PFSK-1 (cell line): ENCODE results near the gene DMRTA2.

Experiments
- FOXP2 ChIP-seq: optimal IDR thresholded peaks from 2 replicates; pipeline ENCODE3; 2011; ENCODE audit warnings: borderline replicate concordance, control low read depth, inconsistent platforms; ENCODE audit not compliant: insufficient read depth; ENCODE audit errors: extremely low read length, extremely low read depth
- POLR2AphosphoS5 ChIP-seq: IDR thresholded peaks from 2 replicates; pipeline ENCODE4 v1.6.1; 2012; ENCODE audit warnings: low read depth, mild to moderate bottlenecking, control low read depth, low read length, moderate library complexity
- REST ChIP-seq, 2 experiments: IDR thresholded peaks; 2 replicates each; pipeline versions ENCODE4 v1.6.1 to v1.8.0; 2011 to 2012; ENCODE audit warnings: low read depth in 2 of 2, low read length in 2 of 2, control low read depth in 1 of 2, inconsistent platforms in 1 of 2, mild to moderate bottlenecking in 1 of 2, moderate library complexity in 1 of 2; ENCODE audit not compliant: insufficient read depth in 1 of 2
- SIN3A ChIP-seq: IDR thresholded peaks from 2 replicates; pipeline ENCODE4 v1.6.1; 2012; ENCODE audit warnings: mild to moderate bottlenecking, low read length, moderate library complexity, borderline replicate concordance; ENCODE audit not compliant: insufficient read depth
- TAF1 ChIP-seq: IDR thresholded peaks from 2 replicates; pipeline ENCODE4 v1.6.1; 2012; ENCODE audit warnings: low read length, control low read depth, borderline replicate concordance; ENCODE audit not compliant: insufficient read depth

GRCh38 chr1:50417507-50417906 lies 5.7 kb downstream of the DMRTA2 start:
- no peak for TF ChIP-seq REST (IDR thresholded peaks at IDR 0.05; ENCODE audit: insufficient read depth in 1 of 2, low read depth in 2 of 2, low read length in 2 of 2)
- no peak for TF ChIP-seq POLR2AphosphoS5
- no peak for TF ChIP-seq SIN3A
- no peak for TF ChIP-seq FOXP2
- TF ChIP-seq TAF1, result no peak
